CD4-positive, alpha-beta memory T cell (primary cell): ENCODE measurements around the gene SIRT4. TPM values are rescaled to one million over a fixed set of nuclear protein-coding genes. Genes with fewer than 3 reads are reported as not detected.
A peak's percentile ranks its signal among the peaks of the same experiment; 100 is the strongest.
"Not testable (repeated sequence)": the region's sequence is repeated elsewhere in the genome, so short reads cannot be mapped to it uniquely, and the experiment has no call there.

Source experiments
- CTCF ChIA-PET: fragments of 350-600 bp; sonication (Branson Sonifier 250); formaldehyde crosslinking; loops from one replicate; lab custom pipeline; 2021; ENCODE audit warnings: inconsistent platforms; ENCODE audit not compliant: partially characterized antibody; lab: Charles Lee
- POLR2A ChIA-PET: fragments of 350-600 bp; sonication (Branson Sonifier 250); formaldehyde crosslinking; loops from one replicate; lab custom pipeline; 2021; ENCODE audit not compliant: partially characterized antibody; lab: Charles Lee
- DNase-seq, 5 donors: peaks; one replicate each; pipeline versions ENCODE4 v3.0.0 to v3.0.0-alpha.2; 2020 to 2022; ENCODE audit warnings: mixed read lengths in 1 of 5
- H3K27ac ChIP-seq: one replicate; pipeline ENCODE4 v1.7.0; 2013; ENCODE audit warnings: low read depth, low read length
- H3K27me3 ChIP-seq: 2 replicates; pipeline ENCODE4 v1.7.0; 2013; ENCODE audit warnings: mild to moderate bottlenecking, low read length, moderate library complexity; ENCODE audit not compliant: insufficient read depth
- H3K36me3 ChIP-seq: 2 replicates; pipeline ENCODE4 v1.7.0; 2013; ENCODE audit warnings: mild to moderate bottlenecking, low read length, moderate library complexity; ENCODE audit not compliant: insufficient read depth
- H3K4me1 ChIP-seq: 2 replicates; pipeline ENCODE4 v1.7.0; 2013; ENCODE audit warnings: mild to moderate bottlenecking, low read length, moderate library complexity; ENCODE audit not compliant: insufficient read depth
- H3K4me3 ChIP-seq, 2 donors: one replicate each; pipeline ENCODE4 v1.7.0; 2013; ENCODE audit warnings: low read length in 2 of 2, mild to moderate bottlenecking in 1 of 2
- H3K9me3 ChIP-seq, 2 donors: one replicate each; pipeline ENCODE4 v1.7.0; 2013; ENCODE audit warnings: low read length in 2 of 2, control low read depth in 1 of 2; ENCODE audit not compliant: control insufficient read depth in 1 of 2
- H3K27ac Mint-ChIP-seq, 7 donors: one replicate each; pipeline ENCODE4 v1.8.0; 2020 to 2021; ENCODE audit warnings: mixed read lengths in 7 of 7, mild to moderate bottlenecking in 6 of 7, inconsistent platforms in 3 of 7, moderate library complexity in 3 of 7
- H3K27me3 Mint-ChIP-seq, 2 donors: one replicate each; pipeline ENCODE4 v1.8.0; 2020 to 2021; ENCODE audit warnings: mixed read lengths in 2 of 2
- H3K36me3 Mint-ChIP-seq, 2 donors: one replicate each; pipeline ENCODE4 v1.8.0; 2020 to 2021; ENCODE audit warnings: mixed read lengths in 2 of 2, inconsistent platforms in 1 of 2, mild to moderate bottlenecking in 1 of 2
- H3K4me1 Mint-ChIP-seq, 4 donors: one replicate each; pipeline ENCODE4 v1.8.0; 2020 to 2021; ENCODE audit warnings: mixed read lengths in 4 of 4, mild to moderate bottlenecking in 1 of 4
- H3K4me3 Mint-ChIP-seq, 8 donors: one replicate each; pipeline ENCODE4 v1.8.0; 2020 to 2021; ENCODE audit warnings: mixed read lengths in 8 of 8, mild to moderate bottlenecking in 7 of 8, moderate library complexity in 6 of 8, inconsistent platforms in 3 of 8
- H3K9me3 Mint-ChIP-seq, 8 donors: one replicate each; pipeline ENCODE4 v1.8.0; 2020 to 2021; ENCODE audit warnings: mixed read lengths in 8 of 8, mild to moderate bottlenecking in 5 of 8, inconsistent platforms in 3 of 8, moderate library complexity in 1 of 8
- intact Hi-C: fragments of 100-400 bp; cut with micrococcal nuclease; formaldehyde crosslinking; loops from one replicate; pipeline ENCODE4 v1.15.1; 2023
- polyA plus RNA-seq, 2 donors: library from polyadenylated mRNA; unstranded; fragments of 300-500 nt; fragmentation: Illumina TruSeq; gene quantifications; one replicate each; pipeline ENCODE4 v1.2.3, GENCODE V29; 2021
- total RNA-seq, 2 experiments: library from RNA; stranded (reverse); gene quantifications; one replicate each; pipeline ENCODE4 v1.2.3, GENCODE V29; 2021

SIRT4 gene
- total and polyA plus RNA-seq, 4 experiments from 2014 or later = 0.46 to 5.9 (median 3.5) TPM

DNA sequence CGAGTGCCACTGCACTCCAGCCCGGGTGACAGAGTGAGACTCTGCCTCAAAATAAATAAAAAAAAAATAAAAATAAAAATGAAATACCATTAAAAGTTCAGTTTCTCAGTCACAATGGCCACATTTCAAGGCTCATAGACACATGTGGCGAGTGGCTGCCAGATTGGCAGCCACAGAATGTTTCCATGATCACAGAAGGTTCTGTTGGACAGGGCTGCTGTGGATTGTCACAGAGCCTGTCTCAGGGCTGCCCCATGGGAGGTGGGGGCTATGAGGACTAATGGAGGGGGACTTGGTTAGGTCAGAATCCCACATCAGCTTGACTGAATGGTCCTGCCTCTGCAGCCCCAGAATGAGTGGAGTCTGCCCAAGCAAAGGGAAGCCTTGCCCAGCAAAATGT, 29.3 kb downstream of the SIRT4 start:
- peaks cover 0 to 5% (median under 1%) of the 10 kb centered on the region in 8 donors for H3K9me3 Mint-ChIP-seq
- H3K4me3 ChIP-seq = no peak overlapping the region
- POLR2A ChIA-PET = no interaction called here
- no peaks in the 10 kb centered on the region for H3K9me3 ChIP-seq
- H3K4me3 Mint-ChIP-seq = no peak overlapping the region
- no peaks in the 10 kb centered on the region for H3K4me1 ChIP-seq
- no peak for DNase-seq
- peaks cover 0 to 2% (median 0%) of the 10 kb centered on the region in 4 donors for H3K4me1 Mint-ChIP-seq
- H3K27ac ChIP-seq = no peak overlapping the region
- H3K36me3 ChIP-seq = no peaks in the 10 kb centered on the region
- CTCF ChIA-PET = no interaction called here
- no peak overlapping the region for H3K27ac Mint-ChIP-seq
- intact Hi-C loops = no loop called here
- H3K36me3 Mint-ChIP-seq = no peaks in the 10 kb centered on the region
- H3K27me3 Mint-ChIP-seq = peaks cover 0 to 6% of the 10 kb centered on the region in 2 donors
- H3K27me3 ChIP-seq = no peaks in the 10 kb centered on the region

DNA sequence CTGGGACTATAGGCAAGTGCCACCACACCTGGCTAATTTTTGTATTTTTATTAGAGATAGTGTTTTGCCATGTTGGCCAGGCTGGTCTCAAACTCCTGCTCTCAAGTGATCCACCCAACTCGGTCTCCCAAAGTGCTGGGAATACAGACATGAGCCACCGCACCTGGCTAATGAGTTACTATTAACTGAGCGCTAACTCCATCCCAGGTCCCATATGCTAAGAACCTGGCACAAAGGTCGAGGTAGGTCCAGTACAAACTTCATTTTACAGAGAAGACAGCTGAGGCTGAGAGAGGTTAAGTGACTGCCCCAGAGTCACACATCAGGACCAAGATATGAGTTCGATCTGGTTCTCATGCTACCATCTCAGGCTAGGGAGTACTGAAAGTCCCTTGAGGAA, 29.9 kb downstream of the SIRT4 start:
- peaks cover 0 to 6% of the 10 kb centered on the region in 2 donors for H3K27me3 Mint-ChIP-seq
- H3K9me3 ChIP-seq = no peaks in the 10 kb centered on the region
- H3K4me3 ChIP-seq = no peak overlapping the region
- H3K9me3 Mint-ChIP-seq = peaks cover 0 to 10% (median 4%) of the 10 kb centered on the region in 8 donors
- no peak overlapping the region for H3K27ac Mint-ChIP-seq
- no peaks in the 10 kb centered on the region for H3K36me3 Mint-ChIP-seq
- ChIA-PET POLR2A (no interaction called here), CTCF (interaction anchor here (1.2 kb wide), 1 partner anchor 8 kb away, joined by 7 read pairs; no protein-coding TSS in a partner anchor)
- no peak for DNase-seq
- intact Hi-C loops = no loop called here
- no peaks in the 10 kb centered on the region for H3K27me3 ChIP-seq
- H3K4me1 Mint-ChIP-seq = peaks cover 0 to 2% (median 0%) of the 10 kb centered on the region in 4 donors
- no peak overlapping the region for H3K27ac ChIP-seq
- no peaks in the 10 kb centered on the region for H3K4me1 ChIP-seq
- H3K36me3 ChIP-seq = no peaks in the 10 kb centered on the region
- H3K4me3 Mint-ChIP-seq = no peak overlapping the region

- Mint-ChIP-seq H3K9me3 (peaks cover 0 to 15% (median 7%) of the 10 kb centered on the region in 8 donors), H3K4me1 (peaks cover 0 to 2% (median 0%) of the 10 kb centered on the region in 4 donors), H3K4me3 (no peak overlapping the region), H3K27ac (no peak overlapping the region), H3K36me3 (peaks cover 0 to 3% of the 10 kb centered on the region in 2 donors), H3K27me3 (peaks cover 0 to 6% of the 10 kb centered on the region in 2 donors)
- H3K27ac ChIP-seq = no peak overlapping the region
- H3K4me3 ChIP-seq = no peak overlapping the region
- no peaks in the 10 kb centered on the region for H3K9me3 ChIP-seq
- H3K36me3 ChIP-seq = no peaks in the 10 kb centered on the region
- no peaks in the 10 kb centered on the region for H3K27me3 ChIP-seq
- ChIA-PET CTCF (interaction anchor here (1.2 kb wide), 1 partner anchor 8 kb away, joined by 7 read pairs; no protein-coding TSS in a partner anchor), POLR2A (no interaction called here)
- no peaks in the 10 kb centered on the region for H3K4me1 ChIP-seq
- intact Hi-C loops = no loop called here
- DNase-seq = no peak
Observed at GRCh38 chr12:120332523-120332922, 30.4 kb downstream of the SIRT4 start.

GRCh38 chr12:120335447-120335846, 33.3 kb downstream of the SIRT4 start:
- H3K4me3 Mint-ChIP-seq, H3K27ac ChIP-seq, POLR2A ChIA-PET, H3K9me3 ChIP-seq, intact Hi-C loops, H3K4me1 Mint-ChIP-seq, H3K36me3 ChIP-seq, H3K4me1 ChIP-seq, DNase-seq, H3K27me3 Mint-ChIP-seq, H3K36me3 Mint-ChIP-seq, H3K27ac Mint-ChIP-seq, H3K27me3 ChIP-seq, H3K4me3 ChIP-seq: not testable (repeated sequence)
- CTCF ChIA-PET = interaction anchor here (0.9 to 1.0 kb wide), 2 partner anchors 11 to 13 kb away, joined by 3 read pairs; no protein-coding TSS in a partner anchor
- H3K9me3 Mint-ChIP-seq = peaks cover 0 to 26% (median 19%) of the 10 kb centered on the region in 8 donors

GRCh38 chr12:120336392-120336791, 34.3 kb downstream of the SIRT4 start:
- intact Hi-C loops, H3K4me1 ChIP-seq, H3K27ac Mint-ChIP-seq, H3K9me3 ChIP-seq, H3K27me3 ChIP-seq, DNase-seq, CTCF ChIA-PET, H3K36me3 Mint-ChIP-seq, H3K36me3 ChIP-seq, H3K27me3 Mint-ChIP-seq, H3K27ac ChIP-seq, H3K4me3 Mint-ChIP-seq, H3K4me3 ChIP-seq, POLR2A ChIA-PET, H3K4me1 Mint-ChIP-seq: not testable (repeated sequence)
- H3K9me3 Mint-ChIP-seq = peaks cover 0 to 26% (median 19%) of the 10 kb centered on the region in 8 donors

- intact Hi-C loops = no loop called here
- Mint-ChIP-seq H3K36me3 (peaks cover 3 to 8% of the 10 kb centered on the region in 2 donors), H3K27me3 (peaks cover 5% of the 10 kb centered on the region in 2 donors), H3K4me3 (no peak overlapping the region), H3K27ac (no peak overlapping the region), H3K4me1 (peaks cover 0 to 2% (median 0%) of the 10 kb centered on the region in 4 donors), H3K9me3 (peaks cover 0 to 26% (median 19%) of the 10 kb centered on the region in 8 donors)
- Histone ChIP-seq H3K36me3 (no peaks in the 10 kb centered on the region), H3K27me3 (no peaks in the 10 kb centered on the region), H3K9me3 (no peaks in the 10 kb centered on the region), H3K4me3 (no peak overlapping the region), H3K4me1 (no peaks in the 10 kb centered on the region), H3K27ac (no peak overlapping the region)
- DNase-seq = no peak
- ChIA-PET CTCF (no interaction called here), POLR2A (no interaction called here)
Observed at GRCh38 chr12:120337730-120338129, 35.6 kb downstream of the SIRT4 start.

- POLR2A ChIA-PET = no interaction called here
Observed at GRCh38 chr12:120339256-120339655, 37.1 kb downstream of the SIRT4 start.

More at GRCh38 chr12:120339256-120339655, 37.1 kb downstream of the SIRT4 start:
- H3K4me1 Mint-ChIP-seq = peaks cover 0 to 2% (median 0%) of the 10 kb centered on the region in 4 donors
- Histone ChIP-seq H3K36me3 (no peaks in the 10 kb centered on the region), H3K4me3 (no peak overlapping the region), H3K27ac (no peak overlapping the region), H3K27me3 (no peaks in the 10 kb centered on the region), H3K4me1 (no peaks in the 10 kb centered on the region), H3K9me3 (no peaks in the 10 kb centered on the region)
- peaks cover 0 to 26% (median 19%) of the 10 kb centered on the region in 8 donors for H3K9me3 Mint-ChIP-seq
- H3K36me3 Mint-ChIP-seq = peaks cover 3 to 8% of the 10 kb centered on the region in 2 donors
- H3K27me3 Mint-ChIP-seq = peaks cover 5 to 8% of the 10 kb centered on the region in 2 donors
- no peak for DNase-seq
- CTCF ChIA-PET = interaction anchor here (0.7 kb wide), 1 partner anchor 12 kb away, joined by 3 read pairs; no protein-coding TSS in a partner anchor
- H3K27ac Mint-ChIP-seq = peak overlapping the region in 1 of 7 donors; percentile 42
- intact Hi-C loops = no loop called here
- no peak overlapping the region for H3K4me3 Mint-ChIP-seq
